CD8-positive, alpha-beta memory T cell (primary cell): ENCODE results near the gene FAM43B. TPM values are rescaled to one million over a fixed set of nuclear protein-coding genes. Genes with fewer than 3 reads are reported as not detected.

Source experiments
- CTCF ChIA-PET: fragments of 350-600 bp; sonication (Branson Sonifier 250); formaldehyde crosslinking; loops from one replicate; lab custom pipeline; 2021; ENCODE audit warnings: antibody characterized with exemption; lab: Charles Lee
- POLR2A ChIA-PET: fragments of 350-600 bp; sonication (Branson Sonifier 250); formaldehyde crosslinking; loops from one replicate; lab custom pipeline; 2021; ENCODE audit warnings: antibody characterized with exemption; lab: Charles Lee
- DNase-seq, 5 donors: peaks; one replicate each; pipeline versions ENCODE4 v3.0.0 to v3.0.0-alpha.2; 2020 to 2022; ENCODE audit warnings: mixed read lengths in 1 of 5
- H3K27ac ChIP-seq: one replicate; pipeline ENCODE4 v1.7.0; 2013; ENCODE audit warnings: low read depth, mild to moderate bottlenecking, low read length, moderate library complexity
- H3K27me3 ChIP-seq: 2 replicates; pipeline ENCODE4 v1.7.0; 2013; ENCODE audit warnings: low read length, mild to moderate bottlenecking; ENCODE audit not compliant: insufficient read depth, poor library complexity, severe bottlenecking
- H3K36me3 ChIP-seq: 2 replicates; pipeline ENCODE4 v1.7.0; 2013; ENCODE audit warnings: mild to moderate bottlenecking, low read length, moderate library complexity; ENCODE audit not compliant: insufficient read depth
- H3K4me1 ChIP-seq: 2 replicates; pipeline ENCODE4 v1.7.0; 2013; ENCODE audit warnings: mild to moderate bottlenecking, low read length, moderate library complexity; ENCODE audit not compliant: insufficient read depth
- H3K4me3 ChIP-seq: 2 replicates; pipeline ENCODE4 v1.7.0; 2013; ENCODE audit warnings: mild to moderate bottlenecking, low read length
- H3K9me3 ChIP-seq: 2 replicates; pipeline ENCODE4 v1.7.0; 2013; ENCODE audit warnings: mild to moderate bottlenecking, low read length
- H3K27ac Mint-ChIP-seq, 8 donors: one replicate each; pipeline ENCODE4 v1.8.0; 2020 to 2021; ENCODE audit warnings: mixed read lengths in 8 of 8, mild to moderate bottlenecking in 6 of 8, inconsistent platforms in 3 of 8, moderate library complexity in 3 of 8
- H3K27me3 Mint-ChIP-seq, 2 donors: one replicate each; pipeline ENCODE4 v1.8.0; 2020 to 2021; ENCODE audit warnings: mixed read lengths in 2 of 2, mild to moderate bottlenecking in 1 of 2, moderate library complexity in 1 of 2
- H3K36me3 Mint-ChIP-seq, 3 donors: one replicate each; pipeline ENCODE4 v1.8.0; 2020 to 2021; ENCODE audit warnings: mixed read lengths in 3 of 3, inconsistent platforms in 1 of 3, mild to moderate bottlenecking in 1 of 3
- H3K4me1 Mint-ChIP-seq, 3 donors: one replicate each; pipeline ENCODE4 v1.8.0; 2020 to 2021; ENCODE audit warnings: mixed read lengths in 3 of 3, inconsistent platforms in 1 of 3, mild to moderate bottlenecking in 1 of 3
- H3K4me3 Mint-ChIP-seq, 7 donors: one replicate each; pipeline ENCODE4 v1.8.0; 2020 to 2021; ENCODE audit warnings: mixed read lengths in 7 of 7, mild to moderate bottlenecking in 6 of 7, moderate library complexity in 4 of 7, inconsistent platforms in 2 of 7
- H3K9me3 Mint-ChIP-seq, 5 donors: one replicate each; pipeline ENCODE4 v1.8.0; 2020 to 2022; ENCODE audit warnings: mixed read lengths in 5 of 5, mild to moderate bottlenecking in 3 of 5, moderate library complexity in 2 of 5, inconsistent platforms in 1 of 5
- polyA plus RNA-seq: library from polyadenylated mRNA; unstranded; fragments of 300-500 nt; fragmentation: Illumina TruSeq; gene quantifications from one replicate; pipeline ENCODE4 v1.2.3, GENCODE V29; 2021
- total RNA-seq, 2 experiments: library from RNA; stranded (reverse); gene quantifications; one replicate each; pipeline ENCODE4 v1.2.3, GENCODE V29; 2021

Gene FAM43B
- total and polyA plus RNA-seq, 3 experiments from 2014 or later, result not detected

- Histone ChIP-seq H3K9me3 (no peaks in the 10 kb centered on the region), H3K4me3 (no peak overlapping the region), H3K36me3 (no peaks in the 10 kb centered on the region), H3K27me3 (no peaks in the 10 kb centered on the region), H3K4me1 (no peaks in the 10 kb centered on the region), H3K27ac (no peak overlapping the region)
- Mint-ChIP-seq H3K36me3 (no peaks in the 10 kb centered on the region), H3K4me1 (no peaks in the 10 kb centered on the region), H3K27me3 (peaks cover 32 to 65% of the 10 kb centered on the region in 2 donors), H3K27ac (peak overlapping the region in 1 of 8 donors; percentile 51), H3K9me3 (peaks cover 0 to 2% (median 0%) of the 10 kb centered on the region in 5 donors), H3K4me3 (no peak overlapping the region)
- DNase-seq, result no peak
- POLR2A ChIA-PET, result no interaction called here
- CTCF ChIA-PET, result interaction anchor here (0.7 to 1.0 kb wide), 2 partner anchors 13 to 157 kb away, joined by 4 read pairs; no protein-coding TSS in a partner anchor
Observed at GRCh38 chr1:20534659-20535417, 17.5 kb upstream of the FAM43B start.

GRCh38 chr1:20538227-20538626 lies 14.1 kb upstream of the FAM43B start:
- Histone ChIP-seq H3K9me3 (no peaks in the 10 kb centered on the region), H3K27me3 (no peaks in the 10 kb centered on the region), H3K4me3 (no peak overlapping the region), H3K36me3 (no peaks in the 10 kb centered on the region), H3K4me1 (no peaks in the 10 kb centered on the region), H3K27ac (no peak overlapping the region)
- Mint-ChIP-seq H3K36me3 (no peaks in the 10 kb centered on the region), H3K9me3 (no peaks in the 10 kb centered on the region), H3K27ac (no peak overlapping the region), H3K4me3 (no peak overlapping the region), H3K4me1 (no peaks in the 10 kb centered on the region), H3K27me3 (peaks cover 28 to 65% of the 10 kb centered on the region in 2 donors)
- CTCF ChIA-PET, result no interaction called here
- POLR2A ChIA-PET, result no interaction called here
- DNase-seq, result no peak

GRCh38 chr1:20538760-20539551 lies 13.4 kb upstream of the FAM43B start:
- peaks cover 27 to 62% of the 10 kb centered on the region in 2 donors for H3K27me3 Mint-ChIP-seq
- Histone ChIP-seq H3K4me1 (no peaks in the 10 kb centered on the region), H3K4me3 (no peak overlapping the region), H3K9me3 (no peaks in the 10 kb centered on the region), H3K27me3 (no peaks in the 10 kb centered on the region), H3K27ac (no peak overlapping the region), H3K36me3 (no peaks in the 10 kb centered on the region)
- no peaks in the 10 kb centered on the region for H3K4me1 Mint-ChIP-seq
- ChIA-PET CTCF (no interaction called here), POLR2A (no interaction called here)
- H3K4me3 Mint-ChIP-seq, result no peak overlapping the region
- no peak overlapping the region for H3K27ac Mint-ChIP-seq
- DNase-seq, result no peak
- no peaks in the 10 kb centered on the region for H3K9me3 Mint-ChIP-seq
- no peaks in the 10 kb centered on the region for H3K36me3 Mint-ChIP-seq

DNA sequence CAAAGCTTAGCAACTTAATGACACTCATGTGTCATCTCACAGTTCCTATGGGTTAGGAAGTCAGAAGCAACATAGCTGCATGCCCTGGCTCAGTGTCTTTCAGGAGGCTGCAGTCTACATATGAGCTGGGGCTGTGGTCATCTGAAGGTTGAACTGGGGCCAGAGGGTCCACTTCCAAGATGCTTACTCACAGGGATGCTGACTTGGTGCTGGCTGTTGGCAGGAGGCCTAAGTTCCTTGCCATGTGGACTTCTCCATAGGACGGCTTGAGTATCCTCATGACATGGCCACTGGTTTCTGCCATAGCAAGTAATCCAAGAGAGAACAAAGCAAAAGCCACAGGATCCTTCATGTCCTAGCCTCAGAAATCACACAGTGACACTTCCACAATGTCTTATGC lies 12.1 kb upstream of the FAM43B start:
- H3K27ac Mint-ChIP-seq, result no peak overlapping the region
- POLR2A ChIA-PET, result no interaction called here
- Histone ChIP-seq H3K4me3 (no peak overlapping the region), H3K9me3 (no peaks in the 10 kb centered on the region), H3K27ac (no peak overlapping the region), H3K27me3 (no peaks in the 10 kb centered on the region), H3K36me3 (no peaks in the 10 kb centered on the region), H3K4me1 (no peaks in the 10 kb centered on the region)
- H3K4me3 Mint-ChIP-seq, result no peak overlapping the region
- H3K4me1 Mint-ChIP-seq, result no peaks in the 10 kb centered on the region
- no peaks in the 10 kb centered on the region for H3K9me3 Mint-ChIP-seq
- peaks cover 21 to 56% of the 10 kb centered on the region in 2 donors for H3K27me3 Mint-ChIP-seq
- CTCF ChIA-PET, result no interaction called here
- no peaks in the 10 kb centered on the region for H3K36me3 Mint-ChIP-seq
- no peak for DNase-seq

DNA sequence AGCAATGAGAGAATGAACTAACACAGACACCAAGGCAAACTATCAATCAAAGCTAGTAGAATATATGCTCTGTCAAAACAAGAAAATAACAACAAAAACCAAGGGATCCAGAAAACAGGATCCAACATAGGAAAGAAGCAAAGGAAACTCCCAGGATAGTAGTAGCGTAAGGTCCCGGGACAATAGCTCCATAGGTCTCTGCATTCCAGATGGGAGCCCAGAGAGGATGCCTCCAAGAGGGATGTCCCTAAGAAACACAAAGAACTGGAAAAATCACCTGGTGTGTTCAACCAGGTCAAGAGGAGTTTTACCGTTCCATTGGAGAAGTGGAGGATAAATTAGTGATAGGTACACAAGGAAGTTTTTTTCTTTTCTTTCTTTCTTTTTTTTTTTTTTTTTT lies 5.7 kb upstream of the FAM43B start:
- Mint-ChIP-seq H3K4me1 (no peaks in the 10 kb centered on the region), H3K4me3 (no peak overlapping the region), H3K9me3 (no peaks in the 10 kb centered on the region), H3K27me3 (peaks cover 35 to 52% of the 10 kb centered on the region in 2 donors), H3K27ac (no peak overlapping the region), H3K36me3 (no peaks in the 10 kb centered on the region)
- H3K9me3 ChIP-seq, result no peaks in the 10 kb centered on the region
- H3K27me3 ChIP-seq, result no peaks in the 10 kb centered on the region
- no peaks in the 10 kb centered on the region for H3K36me3 ChIP-seq
- no peak overlapping the region for H3K27ac ChIP-seq
- POLR2A ChIA-PET, result no interaction called here
- H3K4me3 ChIP-seq, result no peak overlapping the region
- CTCF ChIA-PET, result no interaction called here
- no peaks in the 10 kb centered on the region for H3K4me1 ChIP-seq
- DNase-seq, result no peak

- no peak overlapping the region for H3K27ac ChIP-seq
- H3K4me1 ChIP-seq, result no peaks in the 10 kb centered on the region
- CTCF ChIA-PET, result no interaction called here
- Mint-ChIP-seq H3K27ac (no peak overlapping the region), H3K4me1 (peaks cover 0 to 2% (median 0%) of the 10 kb centered on the region in 3 donors), H3K9me3 (no peaks in the 10 kb centered on the region), H3K27me3 (peaks cover 39% of the 10 kb centered on the region in 2 donors), H3K36me3 (no peaks in the 10 kb centered on the region), H3K4me3 (no peak overlapping the region)
- H3K36me3 ChIP-seq, result no peaks in the 10 kb centered on the region
- H3K9me3 ChIP-seq, result no peaks in the 10 kb centered on the region
- H3K4me3 ChIP-seq, result no peak overlapping the region
- POLR2A ChIA-PET, result no interaction called here
- DNase-seq, result no peak
- H3K27me3 ChIP-seq, result peaks cover 12% of the 10 kb centered on the region
Observed at GRCh38 chr1:20551161-20551560, 1.2 kb upstream of the FAM43B start.

GRCh38 chr1:20552728-20553445 lies 514 bp downstream of the FAM43B start:
- H3K4me3 Mint-ChIP-seq, result no peak overlapping the region
- H3K27ac Mint-ChIP-seq, result no peak overlapping the region
- Histone ChIP-seq H3K27ac (no peak overlapping the region), H3K36me3 (no peaks in the 10 kb centered on the region), H3K9me3 (no peaks in the 10 kb centered on the region), H3K27me3 (peaks cover 12% of the 10 kb centered on the region), H3K4me1 (no peaks in the 10 kb centered on the region), H3K4me3 (no peak overlapping the region)
- H3K36me3 Mint-ChIP-seq, result no peaks in the 10 kb centered on the region
- DNase-seq, result no peak
- H3K4me1 Mint-ChIP-seq, result peaks cover 0 to 2% (median 0%) of the 10 kb centered on the region in 3 donors
- H3K27me3 Mint-ChIP-seq, result peaks cover 29 to 30% of the 10 kb centered on the region in 2 donors
- no peaks in the 10 kb centered on the region for H3K9me3 Mint-ChIP-seq
- ChIA-PET POLR2A (no interaction called here), CTCF (no interaction called here)
